GM19240 (cell line): ENCODE results near the gene RABGAP1L.
"Not testable (repeated sequence)": the region's sequence is repeated elsewhere in the genome, so short reads cannot be mapped to it uniquely, and the experiment has no call there.

Source experiments
- DNase-seq: peaks from one replicate; pipeline ENCODE4 v3.0.0; 2011; ENCODE audit warnings: low spot score; ENCODE audit not compliant: insufficient read length

RABGAP1L gene

GRCh38 chr1:175023043-175023921, 864.0 kb downstream of the RABGAP1L start, which contains the start of gene MRPS14:
TSS of gene MRPS14 (minus strand) at chr1:175023425. CDS start at chr1:175023408, 17 bp downstream.
- DNase-seq: peak; percentile 73

- not testable (repeated sequence) for DNase-seq
Observed at GRCh38 chr1:175023922-175024242, 864.6 kb downstream of the RABGAP1L start.

- no peak for DNase-seq
Observed at GRCh38 chr1:175024773-175025172, 865.5 kb downstream of the RABGAP1L start.

- no peak for DNase-seq
Observed at GRCh38 chr1:175033953-175034352, 874.6 kb downstream of the RABGAP1L start.

DNA sequence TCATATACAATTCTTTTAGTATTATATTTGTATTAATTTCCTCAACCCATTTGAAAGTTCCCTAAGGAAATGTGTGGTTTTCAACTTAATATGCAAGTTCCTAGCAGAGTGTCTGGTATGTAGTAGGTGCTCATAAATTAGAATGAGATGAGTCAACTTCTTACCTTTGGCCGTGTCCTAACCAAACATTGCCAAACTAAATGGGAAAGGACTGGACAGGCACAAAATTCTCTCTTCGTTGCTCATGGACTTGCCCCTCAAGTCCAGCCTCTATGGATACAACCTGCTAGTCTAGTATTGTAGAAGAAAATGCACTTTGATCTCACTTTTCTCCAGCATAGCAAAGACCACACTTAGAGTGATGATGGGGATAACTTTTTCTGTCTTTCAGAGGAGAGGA, 875.5 kb downstream of the RABGAP1L start:
- no peak for DNase-seq

- no peak for DNase-seq
Observed at GRCh38 chr1:175035865-175036264, 876.5 kb downstream of the RABGAP1L start.

DNA sequence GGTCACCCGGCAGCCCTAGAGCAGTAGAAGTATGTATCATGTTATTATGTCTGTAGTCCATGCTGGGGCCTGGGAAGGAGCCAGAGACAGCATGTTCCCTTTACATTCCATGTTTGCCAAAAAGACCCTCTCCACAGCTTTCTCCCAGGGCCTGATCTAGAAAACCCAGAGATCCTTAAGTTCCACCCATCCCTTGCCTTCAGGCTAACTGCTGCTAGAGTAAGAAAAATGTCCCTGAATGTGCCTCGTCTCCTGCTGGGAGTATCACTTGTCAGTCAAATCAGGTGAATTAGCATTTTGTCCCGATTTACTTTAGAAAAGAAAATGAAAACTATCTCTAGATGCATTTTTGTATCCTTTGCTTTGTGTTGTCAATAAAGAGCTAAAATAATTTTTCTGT, 877.2 kb downstream of the RABGAP1L start:
- no peak for DNase-seq

- DNase-seq: no peak
Observed at GRCh38 chr1:175037416-175037815, 878.1 kb downstream of the RABGAP1L start.

DNA sequence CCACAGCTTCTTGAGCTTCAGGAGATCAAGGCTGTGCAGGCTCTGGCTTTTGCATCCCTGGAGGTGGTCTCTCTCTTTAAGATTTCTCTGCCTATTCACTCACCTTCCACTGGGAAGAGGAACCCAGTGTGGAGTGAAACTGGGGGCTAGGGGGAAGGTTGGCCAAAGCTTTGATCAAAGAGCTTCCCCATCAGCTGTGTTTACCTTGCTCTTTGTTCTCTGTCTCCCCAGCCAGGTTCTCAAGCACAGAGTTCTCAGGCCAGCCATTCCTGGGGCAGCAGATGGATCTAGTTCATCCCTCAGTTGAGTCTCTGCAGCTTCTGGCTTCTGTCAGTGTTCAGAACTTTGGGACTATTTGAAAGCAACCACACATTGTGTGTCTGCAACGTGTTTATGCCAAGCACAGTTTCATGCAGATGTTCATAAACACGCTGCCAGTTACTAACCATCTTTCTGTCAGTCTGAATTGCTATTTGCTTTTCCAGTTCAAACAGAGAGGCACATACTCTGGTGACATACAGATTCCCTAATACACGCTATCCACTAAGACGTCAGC, 881.1 kb downstream of the RABGAP1L start:
- no peak for DNase-seq

GRCh38 chr1:175042650-175043049, 883.3 kb downstream of the RABGAP1L start:
- no peak for DNase-seq

GRCh38 chr1:175043824-175044223, 884.5 kb downstream of the RABGAP1L start:
- DNase-seq: no peak

GRCh38 chr1:175044591-175044990, 885.3 kb downstream of the RABGAP1L start:
- DNase-seq: not testable (repeated sequence)
